Stomach smooth muscle (tissue), 2 donors: ENCODE results near the gene KAT6B.

Experiments
- H3K27ac ChIP-seq: one replicate; pipeline ENCODE4 v1.7.0; 2013; ENCODE audit warnings: mild to moderate bottlenecking, low read length, inconsistent platforms
- H3K27me3 ChIP-seq, 2 donors: one replicate each; pipeline ENCODE4 v1.7.0; 2013; ENCODE audit warnings: low read length in 2 of 2; ENCODE audit not compliant: insufficient read depth in 2 of 2, control insufficient read depth in 1 of 2
- H3K36me3 ChIP-seq, 2 donors: one replicate each; pipeline ENCODE4 v1.7.0; 2013; ENCODE audit warnings: low read length in 2 of 2; ENCODE audit not compliant: control insufficient read depth in 2 of 2, insufficient read depth in 2 of 2
- H3K4me1 ChIP-seq: one replicate; pipeline ENCODE4 v1.7.0; 2013; ENCODE audit warnings: low read length; ENCODE audit not compliant: control insufficient read depth, insufficient read depth
- H3K4me3 ChIP-seq, 2 donors: one replicate each; pipeline ENCODE4 v1.7.0; 2013; ENCODE audit warnings: low read length in 2 of 2
- H3K9ac ChIP-seq, 2 donors: one replicate each; pipeline ENCODE4 v1.7.0; 2013; ENCODE audit warnings: low read length in 2 of 2, mild to moderate bottlenecking in 1 of 2
- H3K9me3 ChIP-seq, 2 donors: one replicate each; pipeline ENCODE4 v1.7.0; 2013; ENCODE audit warnings: low read length in 2 of 2; ENCODE audit not compliant: control insufficient read depth in 2 of 2
- donor health status: healthy.
- donor health status: Pancreatic carcinoma.

The KAT6B gene

GRCh38 chr10:75002351-75002725 is 175.9 kb downstream of the KAT6B start:
- Histone ChIP-seq H3K9ac (no peak overlapping the region), H3K9me3 (no peaks in the 10 kb centered on the region), H3K27ac (no peak overlapping the region), H3K27me3 (no peaks in the 10 kb centered on the region), H3K36me3 (peaks cover 3 to 9% of the 10 kb centered on the region in 2 donors), H3K4me1 (peaks cover 5% of the 10 kb centered on the region), H3K4me3 (no peak overlapping the region)

- Histone ChIP-seq H3K27ac (no peak overlapping the region), H3K9ac (no peak overlapping the region), H3K4me3 (no peak overlapping the region), H3K9me3 (no peaks in the 10 kb centered on the region), H3K27me3 (no peaks in the 10 kb centered on the region), H3K4me1 (peaks cover 5% of the 10 kb centered on the region), H3K36me3 (peaks cover 3 to 9% of the 10 kb centered on the region in 2 donors)
These were observed 176.7 kb downstream of the KAT6B start for GRCh38 chr10:75002967-75003594.

GRCh38 chr10:75003891-75004290 is 177.5 kb downstream of the KAT6B start:
- H3K9ac ChIP-seq, result no peak overlapping the region

GRCh38 chr10:75007646-75008045 is 181.2 kb downstream of the KAT6B start:
- Histone ChIP-seq H3K36me3 (peaks cover 2 to 5% of the 10 kb centered on the region in 2 donors), H3K27ac (no peak overlapping the region), H3K4me1 (peaks cover 3% of the 10 kb centered on the region), H3K4me3 (no peak overlapping the region), H3K9me3 (no peaks in the 10 kb centered on the region), H3K9ac (no peak overlapping the region), H3K27me3 (no peaks in the 10 kb centered on the region)

More at GRCh38 chr10:75003891-75004290, 177.5 kb downstream of the KAT6B start:
- H3K4me1 ChIP-seq, result peaks cover 5% of the 10 kb centered on the region
- no peaks in the 10 kb centered on the region for H3K27me3 ChIP-seq
- no peak overlapping the region for H3K27ac ChIP-seq
- H3K36me3 ChIP-seq, result peaks cover 3 to 9% of the 10 kb centered on the region in 2 donors
- H3K4me3 ChIP-seq, result no peak overlapping the region
- H3K9me3 ChIP-seq, result no peaks in the 10 kb centered on the region

- Histone ChIP-seq H3K9ac (no peak overlapping the region), H3K27ac (no peak overlapping the region), H3K4me1 (peaks cover 3% of the 10 kb centered on the region), H3K4me3 (no peak overlapping the region), H3K9me3 (no peaks in the 10 kb centered on the region), H3K36me3 (peaks cover 4 to 5% of the 10 kb centered on the region in 2 donors), H3K27me3 (no peaks in the 10 kb centered on the region)
These were observed 182.6 kb downstream of the KAT6B start for GRCh38 chr10:75008952-75009351.

GRCh38 chr10:75009426-75009825 is 183.0 kb downstream of the KAT6B start:
- peaks cover 3% of the 10 kb centered on the region for H3K4me1 ChIP-seq
- peaks cover 4 to 5% of the 10 kb centered on the region in 2 donors for H3K36me3 ChIP-seq
- no peak overlapping the region for H3K27ac ChIP-seq
- no peak overlapping the region for H3K4me3 ChIP-seq
- no peak overlapping the region for H3K9ac ChIP-seq
- no peaks in the 10 kb centered on the region for H3K9me3 ChIP-seq
- no peaks in the 10 kb centered on the region for H3K27me3 ChIP-seq

- Histone ChIP-seq H3K4me3 (no peak overlapping the region), H3K36me3 (peaks cover 4 to 5% of the 10 kb centered on the region in 2 donors), H3K9me3 (no peaks in the 10 kb centered on the region), H3K4me1 (peaks cover 3% of the 10 kb centered on the region), H3K9ac (no peak overlapping the region), H3K27me3 (no peaks in the 10 kb centered on the region), H3K27ac (no peak overlapping the region)
These were observed 184.0 kb downstream of the KAT6B start for GRCh38 chr10:75010373-75010772.

GRCh38 chr10:75011221-75011620 is 184.8 kb downstream of the KAT6B start:
- Histone ChIP-seq H3K36me3 (peaks cover 4 to 5% of the 10 kb centered on the region in 2 donors), H3K9ac (no peak overlapping the region), H3K4me1 (peaks cover 9% of the 10 kb centered on the region), H3K4me3 (no peak overlapping the region), H3K27ac (no peak overlapping the region), H3K9me3 (no peaks in the 10 kb centered on the region), H3K27me3 (no peaks in the 10 kb centered on the region)

- H3K36me3 ChIP-seq, result peaks cover 4 to 5% of the 10 kb centered on the region in 2 donors
- peaks cover 13% of the 10 kb centered on the region for H3K4me1 ChIP-seq
- no peak overlapping the region for H3K4me3 ChIP-seq
- H3K27me3 ChIP-seq, result no peaks in the 10 kb centered on the region
- H3K9ac ChIP-seq, result no peak overlapping the region
- no peak overlapping the region for H3K27ac ChIP-seq
- no peaks in the 10 kb centered on the region for H3K9me3 ChIP-seq
These were observed 186.1 kb downstream of the KAT6B start for GRCh38 chr10:75012471-75012870.

GRCh38 chr10:75013007-75013406 is 186.6 kb downstream of the KAT6B start:
- Histone ChIP-seq H3K27ac (no peak overlapping the region), H3K9me3 (no peaks in the 10 kb centered on the region), H3K9ac (no peak overlapping the region), H3K4me1 (peaks cover 15% of the 10 kb centered on the region), H3K27me3 (no peaks in the 10 kb centered on the region), H3K4me3 (no peak overlapping the region), H3K36me3 (peaks cover 4 to 5% of the 10 kb centered on the region in 2 donors)

GRCh38 chr10:75013522-75013921 is 187.1 kb downstream of the KAT6B start:
- Histone ChIP-seq H3K9me3 (no peaks in the 10 kb centered on the region), H3K27ac (no peak overlapping the region), H3K4me1 (peaks cover 18% of the 10 kb centered on the region), H3K27me3 (no peaks in the 10 kb centered on the region), H3K36me3 (peaks cover 7 to 8% of the 10 kb centered on the region in 2 donors), H3K9ac (no peak overlapping the region), H3K4me3 (peak overlapping the region in 1 of 2 donors; percentile 38)
